ENCODE measurements around the gene RRAGB. TPM values are rescaled to one million over a fixed set of nuclear protein-coding genes. Genes with fewer than 3 reads are reported as not detected.

The RRAGB gene
- total RNA-seq, 1 experiment from 2014 or later, result 19.6 TPM

DNA sequence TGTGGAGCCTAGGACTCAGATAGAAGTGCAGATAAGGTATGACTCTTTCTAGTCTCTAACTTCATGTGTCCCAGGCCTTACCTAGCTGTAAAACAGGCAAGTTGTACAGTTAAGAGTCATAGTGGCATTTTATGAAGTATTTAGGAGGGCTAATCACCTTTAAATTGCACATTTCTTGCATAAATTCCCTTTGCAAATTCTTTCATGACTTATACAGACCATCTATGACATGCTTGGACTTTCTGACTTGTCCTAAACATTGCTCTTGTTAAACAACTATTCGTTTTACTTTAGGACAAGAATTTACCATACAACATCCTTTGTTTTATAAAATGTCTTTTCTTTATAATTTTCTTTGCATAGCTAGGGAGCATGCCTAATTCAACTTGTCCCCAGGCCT lies 7.8 kb upstream of the RRAGB start:
- no peak for ATAC-seq
- TF ChIP-seq SIN3A (IDR thresholded peaks at IDR 0.05; ENCODE audit: borderline replicate concordance, insufficient read depth, low read depth, low read length), result no peak
- TF ChIP-seq POLR2AphosphoS5 (IDR thresholded peaks at IDR 0.05; ENCODE audit: low read depth, low read length), result no peak
- TF ChIP-seq, protein P1, sequence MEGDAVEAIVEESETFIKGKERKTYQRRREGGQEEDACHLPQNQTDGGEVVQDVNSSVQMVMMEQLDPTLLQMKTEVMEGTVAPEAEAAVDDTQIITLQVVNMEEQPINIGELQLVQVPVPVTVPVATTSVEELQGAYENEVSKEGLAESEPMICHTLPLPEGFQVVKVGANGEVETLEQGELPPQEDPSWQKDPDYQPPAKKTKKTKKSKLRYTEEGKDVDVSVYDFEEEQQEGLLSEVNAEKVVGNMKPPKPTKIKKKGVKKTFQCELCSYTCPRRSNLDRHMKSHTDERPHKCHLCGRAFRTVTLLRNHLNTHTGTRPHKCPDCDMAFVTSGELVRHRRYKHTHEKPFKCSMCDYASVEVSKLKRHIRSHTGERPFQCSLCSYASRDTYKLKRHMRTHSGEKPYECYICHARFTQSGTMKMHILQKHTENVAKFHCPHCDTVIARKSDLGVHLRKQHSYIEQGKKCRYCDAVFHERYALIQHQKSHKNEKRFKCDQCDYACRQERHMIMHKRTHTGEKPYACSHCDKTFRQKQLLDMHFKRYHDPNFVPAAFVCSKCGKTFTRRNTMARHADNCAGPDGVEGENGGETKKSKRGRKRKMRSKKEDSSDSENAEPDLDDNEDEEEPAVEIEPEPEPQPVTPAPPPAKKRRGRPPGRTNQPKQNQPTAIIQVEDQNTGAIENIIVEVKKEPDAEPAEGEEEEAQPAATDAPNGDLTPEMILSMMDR (IDR thresholded peaks at IDR 0.05), result no peak
- TF ChIP-seq TCF7L2 (IDR thresholded peaks at IDR 0.05; ENCODE audit: low read depth, low read length), result no peak
- TF ChIP-seq, protein P2, sequence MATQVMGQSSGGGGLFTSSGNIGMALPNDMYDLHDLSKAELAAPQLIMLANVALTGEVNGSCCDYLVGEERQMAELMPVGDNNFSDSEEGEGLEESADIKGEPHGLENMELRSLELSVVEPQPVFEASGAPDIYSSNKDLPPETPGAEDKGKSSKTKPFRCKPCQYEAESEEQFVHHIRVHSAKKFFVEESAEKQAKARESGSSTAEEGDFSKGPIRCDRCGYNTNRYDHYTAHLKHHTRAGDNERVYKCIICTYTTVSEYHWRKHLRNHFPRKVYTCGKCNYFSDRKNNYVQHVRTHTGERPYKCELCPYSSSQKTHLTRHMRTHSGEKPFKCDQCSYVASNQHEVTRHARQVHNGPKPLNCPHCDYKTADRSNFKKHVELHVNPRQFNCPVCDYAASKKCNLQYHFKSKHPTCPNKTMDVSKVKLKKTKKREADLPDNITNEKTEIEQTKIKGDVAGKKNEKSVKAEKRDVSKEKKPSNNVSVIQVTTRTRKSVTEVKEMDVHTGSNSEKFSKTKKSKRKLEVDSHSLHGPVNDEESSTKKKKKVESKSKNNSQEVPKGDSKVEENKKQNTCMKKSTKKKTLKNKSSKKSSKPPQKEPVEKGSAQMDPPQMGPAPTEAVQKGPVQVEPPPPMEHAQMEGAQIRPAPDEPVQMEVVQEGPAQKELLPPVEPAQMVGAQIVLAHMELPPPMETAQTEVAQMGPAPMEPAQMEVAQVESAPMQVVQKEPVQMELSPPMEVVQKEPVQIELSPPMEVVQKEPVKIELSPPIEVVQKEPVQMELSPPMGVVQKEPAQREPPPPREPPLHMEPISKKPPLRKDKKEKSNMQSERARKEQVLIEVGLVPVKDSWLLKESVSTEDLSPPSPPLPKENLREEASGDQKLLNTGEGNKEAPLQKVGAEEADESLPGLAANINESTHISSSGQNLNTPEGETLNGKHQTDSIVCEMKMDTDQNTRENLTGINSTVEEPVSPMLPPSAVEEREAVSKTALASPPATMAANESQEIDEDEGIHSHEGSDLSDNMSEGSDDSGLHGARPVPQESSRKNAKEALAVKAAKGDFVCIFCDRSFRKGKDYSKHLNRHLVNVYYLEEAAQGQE (IDR thresholded peaks at IDR 0.05; ENCODE audit: insufficient read depth in 1 of 2, low read depth in 2 of 2, low read length in 1 of 2), result no peak
- H3K9me3 ChIP-seq (ENCODE audit: control insufficient read depth, insufficient read depth, low read depth, low read length), result no peaks in the 10 kb centered on the region
- no peaks in the 10 kb centered on the region for H3K27me3 ChIP-seq (ENCODE audit: control insufficient read depth, insufficient read depth, low read length)
- no peaks in the 10 kb centered on the region for H3K36me3 ChIP-seq (ENCODE audit: control insufficient read depth, insufficient read depth, low read length)
- DNase-seq (ENCODE audit: low read depth, low spot score), result no peak
- ChIA-PET POLR2A (no interaction called here), CTCF (no interaction called here)
- in situ Hi-C loops (cut with HindIII; ENCODE audit: low pct_unique_long_range_greater_than_20kb, low sequenced_read_pairs) (no loop called here), intact Hi-C loops (cut with micrococcal nuclease; ENCODE audit: unreplicated experiment) (loop anchor here (10.0 kb wide), 1 partner anchor 65 kb away; no protein-coding TSS in a partner anchor)
- no peak overlapping the region for H3K27ac ChIP-seq (ENCODE audit: low read length)
- BruUV-seq (replicated peaks), result no TSS peak
- H3K4me1 ChIP-seq (ENCODE audit: control insufficient read depth, insufficient read depth, low read length), result no peaks in the 10 kb centered on the region
- no peak overlapping the region for H3K4me3 ChIP-seq (ENCODE audit: low read depth in 2 of 2, low read length in 2 of 2)

DNA sequence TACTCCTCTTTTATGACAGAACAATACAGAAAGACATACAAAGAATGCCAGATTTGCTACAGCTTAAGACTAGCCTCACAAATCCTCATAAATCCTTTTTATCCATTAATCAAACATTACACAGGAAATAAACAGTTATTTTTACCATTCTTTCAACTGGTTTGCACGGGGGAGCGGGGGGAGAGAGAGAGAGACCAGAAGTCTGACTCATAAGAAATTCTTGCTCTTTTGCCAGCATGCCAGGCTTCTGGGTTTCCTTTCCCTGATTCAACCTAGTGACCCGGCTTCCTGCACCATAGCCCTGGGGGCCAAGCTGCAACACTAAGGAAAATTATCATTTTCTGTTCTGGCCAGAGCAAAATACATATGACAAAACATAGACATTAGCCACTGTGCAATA lies 6.8 kb upstream of the RRAGB start:
- ChIA-PET CTCF (no interaction called here), POLR2A (no interaction called here)
- intact Hi-C loops (cut with micrococcal nuclease; ENCODE audit: unreplicated experiment), result loop anchor here (10.0 kb wide), 1 partner anchor 64 kb away; no protein-coding TSS in a partner anchor
- no peak for TF ChIP-seq SIN3A (IDR thresholded peaks at IDR 0.05; ENCODE audit: borderline replicate concordance, insufficient read depth, low read depth, low read length)
- BruUV-seq (replicated peaks), result no TSS peak
- ATAC-seq (no peak), DNase-seq (ENCODE audit: low read depth, low spot score) (no peak)
- no peak overlapping the region for H3K27ac ChIP-seq (ENCODE audit: low read length)
- in situ Hi-C loops (cut with HindIII; ENCODE audit: low pct_unique_long_range_greater_than_20kb, low sequenced_read_pairs), result no loop called here
- H3K27me3 ChIP-seq (ENCODE audit: control insufficient read depth, insufficient read depth, low read length), result no peaks in the 10 kb centered on the region
- H3K4me1 ChIP-seq (ENCODE audit: control insufficient read depth, insufficient read depth, low read length), result no peaks in the 10 kb centered on the region
- no peaks in the 10 kb centered on the region for H3K9me3 ChIP-seq (ENCODE audit: control insufficient read depth, insufficient read depth, low read depth, low read length)
- no peak overlapping the region for H3K4me3 ChIP-seq (ENCODE audit: low read depth in 2 of 2, low read length in 2 of 2)
- no peaks in the 10 kb centered on the region for H3K36me3 ChIP-seq (ENCODE audit: control insufficient read depth, insufficient read depth, low read length)

DNA sequence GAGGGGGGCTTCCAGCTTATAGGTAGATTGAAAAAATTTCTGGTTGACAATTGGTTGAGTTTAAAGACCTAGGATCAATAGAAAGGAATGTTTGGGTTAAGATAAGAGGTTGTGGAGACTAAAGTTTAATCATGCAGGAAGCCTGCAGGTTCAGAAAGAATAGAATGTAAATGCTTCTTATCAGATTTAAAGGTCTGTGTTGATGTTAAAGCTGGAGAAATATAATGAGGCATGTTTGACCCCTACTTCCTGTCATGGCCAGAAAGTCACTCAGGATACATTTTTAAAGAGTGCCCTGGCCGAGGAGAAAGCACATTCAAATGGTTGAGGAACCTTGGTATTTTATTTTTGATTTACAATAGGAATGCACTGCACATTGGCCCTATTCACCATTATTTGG lies 3.9 kb upstream of the RRAGB start:
- in situ Hi-C loops (cut with HindIII; ENCODE audit: low pct_unique_long_range_greater_than_20kb, low sequenced_read_pairs), result no loop called here
- BruUV-seq (replicated peaks), result no TSS peak
- ATAC-seq (no peak), DNase-seq (ENCODE audit: low read depth, low spot score) (no peak)
- H3K36me3 ChIP-seq (ENCODE audit: control insufficient read depth, insufficient read depth, low read length), result no peaks in the 10 kb centered on the region; the same call in 1 of the 2 replicates
- TF ChIP-seq TCF7L2 (IDR thresholded peaks at IDR 0.05; ENCODE audit: low read depth, low read length) (no peak), SIN3A (IDR thresholded peaks at IDR 0.05; ENCODE audit: borderline replicate concordance, insufficient read depth, low read depth, low read length) (no peak), POLR2AphosphoS5 (IDR thresholded peaks at IDR 0.05; ENCODE audit: low read depth, low read length) (no peak)
- TF ChIP-seq, protein P2 (IDR thresholded peaks at IDR 0.05; ENCODE audit: insufficient read depth in 1 of 2, low read depth in 2 of 2, low read length in 1 of 2), result no peak
- TF ChIP-seq, protein P1 (IDR thresholded peaks at IDR 0.05), result no peak
- CTCF ChIA-PET, result no interaction called here
- no peaks in the 10 kb centered on the region for H3K9me3 ChIP-seq (ENCODE audit: control insufficient read depth, insufficient read depth, low read depth, low read length)
- POLR2A ChIA-PET, result no interaction called here
- peaks cover 2% of the 10 kb centered on the region for H3K4me1 ChIP-seq (ENCODE audit: control insufficient read depth, insufficient read depth, low read length)
- intact Hi-C loops (cut with micrococcal nuclease; ENCODE audit: unreplicated experiment), result loop anchor here (10.0 kb wide), 1 partner anchor 61 kb away; no protein-coding TSS in a partner anchor
- no peak overlapping the region for H3K4me3 ChIP-seq (ENCODE audit: low read depth in 2 of 2, low read length in 2 of 2)
- H3K27ac ChIP-seq (ENCODE audit: low read length), result no peak overlapping the region
- H3K27me3 ChIP-seq (ENCODE audit: control insufficient read depth, insufficient read depth, low read length), result no peaks in the 10 kb centered on the region
